ENCODE data around the gene LAPTM5. TPM values are rescaled to one million over a fixed set of nuclear protein-coding genes. Genes with fewer than 3 reads are reported as not detected.

LAPTM5 gene
- total and polyA plus RNA-seq, 4 donors = 18.0 to 46.2 (median 28.1) TPM

DNA sequence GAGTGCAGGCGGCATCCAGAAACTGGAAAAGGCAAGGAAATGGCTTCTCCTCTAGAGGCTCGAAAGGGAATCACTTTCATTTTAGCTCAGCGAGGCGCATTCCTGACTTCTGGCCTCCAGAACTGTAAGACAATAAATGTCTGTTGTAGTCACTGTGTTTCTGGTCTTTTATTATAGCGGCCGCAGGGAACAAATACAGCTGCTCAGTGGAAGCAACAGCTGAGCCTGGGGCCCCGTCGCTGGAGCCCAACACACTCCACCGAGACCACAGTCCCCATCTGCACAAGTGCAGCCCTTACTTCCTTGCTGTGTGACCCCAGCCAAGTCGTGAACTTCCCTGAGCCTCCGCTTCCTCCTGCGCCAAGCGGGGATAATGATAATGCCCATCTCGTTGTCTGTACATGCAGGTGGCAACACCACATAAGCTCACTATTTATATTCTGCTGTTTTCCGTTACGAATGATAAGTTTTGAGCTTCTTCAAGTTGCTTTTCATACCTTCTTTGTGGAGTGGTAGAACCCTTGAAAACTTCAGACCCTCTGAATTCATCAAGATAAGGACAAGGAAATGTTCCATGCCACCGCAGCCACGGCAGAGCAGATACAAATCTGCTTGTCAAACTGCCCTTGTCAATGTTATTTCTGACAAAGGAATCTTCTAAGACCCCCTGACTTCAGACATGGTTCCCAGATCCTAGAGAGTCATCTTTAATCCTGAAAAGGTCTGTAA, 3.2 kb upstream of the LAPTM5 start:
- 80% methylated on average over 18 of the region's 18 CpGs for WGBS
- H3K36me3 ChIP-seq (ENCODE audit: control insufficient read depth in 4 of 4, insufficient read depth in 3 of 4, low read depth in 1 of 4, low read length in 3 of 4) = no peaks in the 10 kb centered on the region
- no peaks in the 10 kb centered on the region for H3K27me3 ChIP-seq (ENCODE audit: control insufficient read depth in 4 of 4, insufficient read depth in 4 of 4, low read length in 3 of 4)
- no peak for DNase-seq (ENCODE audit: low spot score)
- no peak overlapping the region for H3K27ac ChIP-seq (ENCODE audit: low read depth in 1 of 2, low read length in 2 of 2)
- TF ChIP-seq FOXA1 (IDR thresholded peaks at IDR 0.05) (no peak), JUND (IDR thresholded peaks at IDR 0.05) (no peak), FOXA2 (IDR thresholded peaks at IDR 0.05) (no peak), RAD21 (IDR thresholded peaks at IDR 0.05) (no peak), MAX (IDR thresholded peaks at IDR 0.05) (no peak), GABPA (IDR thresholded peaks at IDR 0.05 in 1 of 2, conservative IDR thresholded peaks at IDR 0.05 in 1 of 2) (no peak), TAF1 (conservative IDR thresholded peaks at IDR 0.05) (no peak), RXRA (IDR thresholded peaks at IDR 0.05) (no peak), EGR1 (IDR thresholded peaks at IDR 0.05; ENCODE audit: low read depth in 2 of 2) (no peak), YY1 (IDR thresholded peaks at IDR 0.05) (no peak), NR2F2 (IDR thresholded peaks at IDR 0.05) (no peak), SP1 (IDR thresholded peaks at IDR 0.05) (no peak), HNF4A (conservative IDR thresholded peaks at IDR 0.05) (no peak), REST (IDR thresholded peaks at IDR 0.05) (no peak), CTCF (IDR thresholded peaks at IDR 0.05; ENCODE audit: low read depth, low read length, missing input control) (no peak), HNF4G (IDR thresholded peaks at IDR 0.05) (no peak)
- TF ChIP-seq, protein P1, sequence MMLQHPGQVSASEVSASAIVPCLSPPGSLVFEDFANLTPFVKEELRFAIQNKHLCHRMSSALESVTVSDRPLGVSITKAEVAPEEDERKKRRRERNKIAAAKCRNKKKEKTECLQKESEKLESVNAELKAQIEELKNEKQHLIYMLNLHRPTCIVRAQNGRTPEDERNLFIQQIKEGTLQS (IDR thresholded peaks at IDR 0.05) = no peak
- TF ChIP-seq, protein P2, sequence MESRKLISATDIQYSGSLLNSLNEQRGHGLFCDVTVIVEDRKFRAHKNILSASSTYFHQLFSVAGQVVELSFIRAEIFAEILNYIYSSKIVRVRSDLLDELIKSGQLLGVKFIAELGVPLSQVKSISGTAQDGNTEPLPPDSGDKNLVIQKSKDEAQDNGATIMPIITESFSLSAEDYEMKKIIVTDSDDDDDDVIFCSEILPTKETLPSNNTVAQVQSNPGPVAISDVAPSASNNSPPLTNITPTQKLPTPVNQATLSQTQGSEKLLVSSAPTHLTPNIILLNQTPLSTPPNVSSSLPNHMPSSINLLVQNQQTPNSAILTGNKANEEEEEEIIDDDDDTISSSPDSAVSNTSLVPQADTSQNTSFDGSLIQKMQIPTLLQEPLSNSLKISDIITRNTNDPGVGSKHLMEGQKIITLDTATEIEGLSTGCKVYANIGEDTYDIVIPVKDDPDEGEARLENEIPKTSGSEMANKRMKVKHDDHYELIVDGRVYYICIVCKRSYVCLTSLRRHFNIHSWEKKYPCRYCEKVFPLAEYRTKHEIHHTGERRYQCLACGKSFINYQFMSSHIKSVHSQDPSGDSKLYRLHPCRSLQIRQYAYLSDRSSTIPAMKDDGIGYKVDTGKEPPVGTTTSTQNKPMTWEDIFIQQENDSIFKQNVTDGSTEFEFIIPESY (IDR thresholded peaks at IDR 0.05) = no peak
- H3K9ac ChIP-seq (ENCODE audit: low read depth in 1 of 2, low read length in 2 of 2) = no peak overlapping the region
- peaks cover 0 to 7% (median 0%) of the 10 kb centered on the region in 4 donors for H3K4me1 ChIP-seq (ENCODE audit: control insufficient read depth in 4 of 4, insufficient read depth in 4 of 4, low read length in 3 of 4)
- no peaks in the 10 kb centered on the region for H3K9me3 ChIP-seq (ENCODE audit: control insufficient read depth in 4 of 4, low read length in 3 of 4)
- no peak overlapping the region for H3K4me3 ChIP-seq (ENCODE audit: low read depth in 1 of 3, low read length in 3 of 3)
